Panc1 (cell line): ENCODE results near the gene MAML3. TPM values are rescaled to one million over a fixed set of nuclear protein-coding genes. Genes with fewer than 3 reads are reported as not detected.

Source experiments
- ATAC-seq: fragments of 200-7000 bp; cut with Tn5 transposase; 2 replicates; pipeline ENCODE4 v1.9.1; 2020; ENCODE audit warnings: mild to moderate bottlenecking, moderate library complexity
- BruUV-seq: library from RNA; stranded (reverse); fragments of 400-500 nt; replicated peaks from 2 replicates; lab custom pipeline; 2021; lab: Mats Ljungman, UMichigan
- CTCF ChIA-PET: fragments of 300-600 bp; sonication (Branson Sonifier 250); formaldehyde crosslinking; loops from one replicate; lab custom pipeline; 2022; ENCODE audit warnings: antibody characterized with exemption; lab: Charles Lee
- POLR2A ChIA-PET: fragments of 300-600 bp; sonication (Branson Sonifier 250); formaldehyde crosslinking; loops from one replicate; lab custom pipeline; 2022; ENCODE audit warnings: antibody characterized with exemption; lab: Charles Lee
- DNase-seq: peaks from one replicate; pipeline ENCODE4 v3.0.0-alpha.2; 2010; ENCODE audit warnings: low read depth, low spot score
- H3K27ac ChIP-seq: 2 replicates; pipeline ENCODE4 v1.5.1; 2011; ENCODE audit warnings: mild to moderate bottlenecking, low read length, inconsistent platforms
- H3K27me3 ChIP-seq: fragments of 200-500 bp; sonication (Bioruptor generic); 2 replicates; pipeline ENCODE4 v1.6.0; 2014; ENCODE audit warnings: low read length, inconsistent platforms; ENCODE audit not compliant: control insufficient read depth, insufficient read depth
- H3K36me3 ChIP-seq: fragments of 200-500 bp; sonication (Bioruptor generic); 2 replicates; pipeline ENCODE4 v1.5.1; 2014; ENCODE audit warnings: inconsistent platforms, mild to moderate bottlenecking, low read length, moderate library complexity; ENCODE audit not compliant: control insufficient read depth, insufficient read depth
- H3K4me1 ChIP-seq: 2 replicates; pipeline ENCODE4 v1.5.1; 2011; ENCODE audit warnings: inconsistent platforms, mild to moderate bottlenecking, low read length, moderate library complexity; ENCODE audit not compliant: control insufficient read depth, insufficient read depth
- H3K4me3 ChIP-seq, 2 experiments: 2 replicates each; pipeline ENCODE4 v1.5.1; 2011 to 2012; ENCODE audit warnings: low read depth in 2 of 2, low read length in 2 of 2, mild to moderate bottlenecking in 2 of 2, inconsistent platforms in 1 of 2, moderate library complexity in 1 of 2
- H3K9me3 ChIP-seq: fragments of 200-500 bp; sonication (Bioruptor generic); 2 replicates; pipeline ENCODE4 v1.5.1; 2014; ENCODE audit warnings: low read depth, mild to moderate bottlenecking, inconsistent platforms, low read length, moderate library complexity; ENCODE audit not compliant: control insufficient read depth, insufficient read depth
- CTCF ChIP-seq: fragments of 450-650 bp; IDR thresholded peaks from 2 replicates; pipeline ENCODE4 v1.5.1; 2017; ENCODE audit warnings: mild to moderate bottlenecking
- POLR2AphosphoS5 ChIP-seq: IDR thresholded peaks from 2 replicates; pipeline ENCODE4 v1.6.1; 2012; ENCODE audit warnings: mild to moderate bottlenecking, low read depth, low read length, moderate library complexity
- SIN3A ChIP-seq: IDR thresholded peaks from 2 replicates; pipeline ENCODE4 v1.6.1; 2012; ENCODE audit warnings: low read depth, mild to moderate bottlenecking, low read length, moderate library complexity, borderline replicate concordance; ENCODE audit not compliant: insufficient read depth
- TCF7L2 ChIP-seq: IDR thresholded peaks from 2 replicates; pipeline ENCODE4 v1.6.1; 2011; ENCODE audit warnings: mild to moderate bottlenecking, low read depth, low read length, inconsistent platforms
- in situ Hi-C: cut with HindIII; loops from 2 replicates; pipeline ENCODE4 v1.10.0; 2016; ENCODE audit warnings: low sequenced_read_pairs, low pct_unique_long_range_greater_than_20kb
- intact Hi-C: fragments of 100-400 bp; cut with micrococcal nuclease; formaldehyde crosslinking; loops from one replicate; pipeline ENCODE4 v1.10.0; 2022; ENCODE audit not compliant: unreplicated experiment
- total RNA-seq: library from RNA; stranded (reverse); gene quantifications from one replicate; pipeline ENCODE4 v1.2.1, GENCODE V29; 2021; ENCODE audit not compliant: unreplicated experiment
- TF ChIP-seq, protein P1 (sequence below), 2 experiments: IDR thresholded peaks; 2 replicates each; pipeline ENCODE4 v1.6.1; 2011 to 2012; ENCODE audit warnings: low read depth in 2 of 2, control low read depth in 1 of 2, low read length in 1 of 2, mild to moderate bottlenecking in 1 of 2, moderate library complexity in 1 of 2; ENCODE audit not compliant: insufficient read depth in 1 of 2

Gene MAML3
- total RNA-seq, 1 experiment from 2014 or later, result 7.7 TPM

DNA sequence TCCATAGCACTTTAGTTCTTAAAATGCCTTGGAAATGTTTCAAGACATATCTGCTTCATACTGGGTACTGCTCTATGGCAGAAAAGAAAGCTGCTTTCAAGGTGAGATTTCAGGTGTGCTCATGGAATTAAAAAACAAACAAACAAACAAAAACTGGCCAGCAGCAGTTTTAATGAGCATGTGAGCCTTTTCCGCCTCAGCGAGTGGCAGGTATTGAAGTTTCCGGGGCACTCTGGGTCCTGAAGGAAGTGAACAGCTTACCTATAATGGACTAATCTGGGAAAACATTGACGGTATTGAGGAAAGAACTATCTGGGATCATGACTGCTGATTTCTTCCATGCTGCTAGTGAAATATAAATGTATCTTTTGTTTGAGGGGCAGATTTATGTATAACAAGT, 194.6 kb downstream of the MAML3 start:
- Histone ChIP-seq H3K27me3 (no peaks in the 10 kb centered on the region), H3K36me3 (no peaks in the 10 kb centered on the region), H3K4me3 (no peak overlapping the region), H3K9me3 (no peaks in the 10 kb centered on the region), H3K4me1 (no peaks in the 10 kb centered on the region; the same call in 1 of the 2 replicates), H3K27ac (no peak overlapping the region)
- BruUV-seq, result no TSS peak
- intact Hi-C loops, result no loop called here
- ATAC-seq (no peak), DNase-seq (no peak)
- in situ Hi-C loops, result no loop called here
- TF ChIP-seq SIN3A (no peak), TCF7L2 (no peak), POLR2AphosphoS5 (no peak), CTCF (no peak)
- TF ChIP-seq, protein P1, sequence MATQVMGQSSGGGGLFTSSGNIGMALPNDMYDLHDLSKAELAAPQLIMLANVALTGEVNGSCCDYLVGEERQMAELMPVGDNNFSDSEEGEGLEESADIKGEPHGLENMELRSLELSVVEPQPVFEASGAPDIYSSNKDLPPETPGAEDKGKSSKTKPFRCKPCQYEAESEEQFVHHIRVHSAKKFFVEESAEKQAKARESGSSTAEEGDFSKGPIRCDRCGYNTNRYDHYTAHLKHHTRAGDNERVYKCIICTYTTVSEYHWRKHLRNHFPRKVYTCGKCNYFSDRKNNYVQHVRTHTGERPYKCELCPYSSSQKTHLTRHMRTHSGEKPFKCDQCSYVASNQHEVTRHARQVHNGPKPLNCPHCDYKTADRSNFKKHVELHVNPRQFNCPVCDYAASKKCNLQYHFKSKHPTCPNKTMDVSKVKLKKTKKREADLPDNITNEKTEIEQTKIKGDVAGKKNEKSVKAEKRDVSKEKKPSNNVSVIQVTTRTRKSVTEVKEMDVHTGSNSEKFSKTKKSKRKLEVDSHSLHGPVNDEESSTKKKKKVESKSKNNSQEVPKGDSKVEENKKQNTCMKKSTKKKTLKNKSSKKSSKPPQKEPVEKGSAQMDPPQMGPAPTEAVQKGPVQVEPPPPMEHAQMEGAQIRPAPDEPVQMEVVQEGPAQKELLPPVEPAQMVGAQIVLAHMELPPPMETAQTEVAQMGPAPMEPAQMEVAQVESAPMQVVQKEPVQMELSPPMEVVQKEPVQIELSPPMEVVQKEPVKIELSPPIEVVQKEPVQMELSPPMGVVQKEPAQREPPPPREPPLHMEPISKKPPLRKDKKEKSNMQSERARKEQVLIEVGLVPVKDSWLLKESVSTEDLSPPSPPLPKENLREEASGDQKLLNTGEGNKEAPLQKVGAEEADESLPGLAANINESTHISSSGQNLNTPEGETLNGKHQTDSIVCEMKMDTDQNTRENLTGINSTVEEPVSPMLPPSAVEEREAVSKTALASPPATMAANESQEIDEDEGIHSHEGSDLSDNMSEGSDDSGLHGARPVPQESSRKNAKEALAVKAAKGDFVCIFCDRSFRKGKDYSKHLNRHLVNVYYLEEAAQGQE (IDR thresholded peaks at IDR 0.05; ENCODE audit: insufficient read depth in 1 of 2, low read depth in 2 of 2, low read length in 1 of 2), result no peak
- CTCF ChIA-PET, result no interaction called here
- POLR2A ChIA-PET, result no interaction called here

GRCh38 chr4:139958739-139959098, 195.3 kb downstream of the MAML3 start:
- Histone ChIP-seq H3K27me3 (no peaks in the 10 kb centered on the region), H3K9me3 (no peaks in the 10 kb centered on the region), H3K27ac (no peak overlapping the region), H3K4me3 (no peak overlapping the region), H3K4me1 (no peaks in the 10 kb centered on the region; the same call in 1 of the 2 replicates), H3K36me3 (no peaks in the 10 kb centered on the region)
- CTCF ChIA-PET, result no interaction called here
- intact Hi-C loops (no loop called here), in situ Hi-C loops (no loop called here)
- DNase-seq, result no peak
- TF ChIP-seq SIN3A (no peak), TCF7L2 (no peak)
- ATAC-seq, result no peak
- POLR2A ChIA-PET, result no interaction called here
- BruUV-seq, result no TSS peak

DNA sequence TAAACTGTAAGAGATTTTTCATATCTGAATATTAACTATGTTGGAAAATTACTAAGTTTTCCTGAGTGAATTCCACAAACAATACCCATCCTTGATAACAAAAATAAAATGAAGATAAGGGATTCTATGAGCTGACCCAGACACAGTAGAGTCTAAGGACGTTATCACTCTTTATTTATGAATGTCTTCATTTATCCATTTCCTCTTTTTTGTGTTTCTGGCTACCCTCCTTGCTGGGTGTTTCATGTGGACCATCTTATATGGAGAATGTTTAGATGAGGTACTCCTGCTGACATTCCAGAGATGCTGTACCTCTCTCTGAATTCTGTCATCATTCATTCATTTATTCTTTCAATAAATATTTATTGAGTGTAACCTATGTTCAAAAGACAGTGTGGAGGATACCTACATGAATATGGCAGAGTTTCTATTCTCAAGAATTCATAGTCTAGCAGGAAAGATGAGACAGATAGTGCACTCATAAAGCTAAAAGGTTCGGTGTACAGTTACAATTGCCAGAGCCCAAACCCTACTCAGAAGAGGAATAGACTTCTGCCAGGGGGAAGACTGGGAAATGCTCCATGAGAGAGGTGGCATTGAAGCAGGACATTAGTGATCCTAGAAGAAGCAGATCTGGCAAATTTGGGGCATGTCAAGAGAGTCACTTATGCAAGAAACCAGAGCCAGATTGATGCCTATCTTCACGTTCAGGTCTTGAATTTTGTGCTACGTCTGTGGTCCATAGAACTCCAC, 195.8 kb downstream of the MAML3 start:
- H3K4me1 ChIP-seq, result no peaks in the 10 kb centered on the region; the same call in 1 of the 2 replicates
- ChIA-PET CTCF (no interaction called here), POLR2A (no interaction called here)
- no peaks in the 10 kb centered on the region for H3K9me3 ChIP-seq
- no peaks in the 10 kb centered on the region for H3K27me3 ChIP-seq
- ATAC-seq (no peak), DNase-seq (no peak)
- no peak overlapping the region for H3K27ac ChIP-seq
- H3K36me3 ChIP-seq, result no peaks in the 10 kb centered on the region
- BruUV-seq, result no TSS peak
- TF ChIP-seq POLR2AphosphoS5, result no peak
- TF ChIP-seq SIN3A, result no peak
- intact Hi-C loops (no loop called here), in situ Hi-C loops (no loop called here)
- H3K4me3 ChIP-seq, result no peak overlapping the region
